ENCODE data around the gene FRMD3.

FRMD3 gene

DNA sequence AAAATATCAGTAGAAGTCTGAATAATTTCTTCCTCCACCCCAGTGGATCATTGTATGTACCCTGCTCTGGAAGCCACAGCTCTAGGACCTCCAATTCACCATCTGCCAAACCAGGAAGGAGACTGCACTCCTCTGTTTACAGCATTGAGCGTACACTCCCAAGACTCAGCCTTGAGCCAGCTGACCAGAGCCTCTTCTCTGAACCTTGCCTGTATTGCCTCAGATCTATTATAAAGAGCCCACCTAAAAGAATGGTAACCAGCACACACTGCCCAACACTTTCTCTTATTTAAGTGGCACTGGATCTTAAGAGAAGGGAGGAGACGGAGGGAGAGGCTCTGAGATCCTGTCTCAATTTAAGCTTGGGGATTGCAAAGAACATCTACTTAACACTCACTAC is 257.4 kb downstream of the FRMD3 start:
- no peak overlapping the region for H3K4me3 ChIP-seq (ENCODE audit: low read length)
- TF ChIP-seq, protein P1, sequence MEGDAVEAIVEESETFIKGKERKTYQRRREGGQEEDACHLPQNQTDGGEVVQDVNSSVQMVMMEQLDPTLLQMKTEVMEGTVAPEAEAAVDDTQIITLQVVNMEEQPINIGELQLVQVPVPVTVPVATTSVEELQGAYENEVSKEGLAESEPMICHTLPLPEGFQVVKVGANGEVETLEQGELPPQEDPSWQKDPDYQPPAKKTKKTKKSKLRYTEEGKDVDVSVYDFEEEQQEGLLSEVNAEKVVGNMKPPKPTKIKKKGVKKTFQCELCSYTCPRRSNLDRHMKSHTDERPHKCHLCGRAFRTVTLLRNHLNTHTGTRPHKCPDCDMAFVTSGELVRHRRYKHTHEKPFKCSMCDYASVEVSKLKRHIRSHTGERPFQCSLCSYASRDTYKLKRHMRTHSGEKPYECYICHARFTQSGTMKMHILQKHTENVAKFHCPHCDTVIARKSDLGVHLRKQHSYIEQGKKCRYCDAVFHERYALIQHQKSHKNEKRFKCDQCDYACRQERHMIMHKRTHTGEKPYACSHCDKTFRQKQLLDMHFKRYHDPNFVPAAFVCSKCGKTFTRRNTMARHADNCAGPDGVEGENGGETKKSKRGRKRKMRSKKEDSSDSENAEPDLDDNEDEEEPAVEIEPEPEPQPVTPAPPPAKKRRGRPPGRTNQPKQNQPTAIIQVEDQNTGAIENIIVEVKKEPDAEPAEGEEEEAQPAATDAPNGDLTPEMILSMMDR (conservative IDR thresholded peaks at IDR 0.05; ENCODE audit: low read length): no peak
- no peak for DNase-seq (ENCODE audit: low read depth)

DNA sequence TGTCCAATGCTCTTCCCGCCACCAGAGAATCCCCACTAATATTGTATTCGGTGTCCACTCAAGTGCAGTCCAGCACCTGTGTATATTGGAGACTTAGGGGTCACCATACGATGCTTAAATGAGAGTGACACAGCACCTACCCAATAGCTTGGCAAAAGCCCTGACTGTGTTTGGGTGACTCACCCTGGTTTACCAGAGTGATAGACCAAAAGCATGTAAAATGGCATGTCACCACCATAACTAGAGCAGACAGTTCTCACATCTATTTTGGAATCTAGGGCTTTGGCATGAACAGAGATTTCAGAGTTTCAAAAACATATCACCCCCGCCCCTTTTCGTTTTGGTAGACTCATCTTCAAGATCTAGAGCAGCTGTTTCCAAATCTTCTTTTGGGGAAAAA is 257.9 kb downstream of the FRMD3 start:
- TF ChIP-seq, protein P1 (conservative IDR thresholded peaks at IDR 0.05; ENCODE audit: low read length): no peak
- peak; percentile 70 for DNase-seq (ENCODE audit: low read depth)
- no peak overlapping the region for H3K4me3 ChIP-seq (ENCODE audit: low read length)

DNA sequence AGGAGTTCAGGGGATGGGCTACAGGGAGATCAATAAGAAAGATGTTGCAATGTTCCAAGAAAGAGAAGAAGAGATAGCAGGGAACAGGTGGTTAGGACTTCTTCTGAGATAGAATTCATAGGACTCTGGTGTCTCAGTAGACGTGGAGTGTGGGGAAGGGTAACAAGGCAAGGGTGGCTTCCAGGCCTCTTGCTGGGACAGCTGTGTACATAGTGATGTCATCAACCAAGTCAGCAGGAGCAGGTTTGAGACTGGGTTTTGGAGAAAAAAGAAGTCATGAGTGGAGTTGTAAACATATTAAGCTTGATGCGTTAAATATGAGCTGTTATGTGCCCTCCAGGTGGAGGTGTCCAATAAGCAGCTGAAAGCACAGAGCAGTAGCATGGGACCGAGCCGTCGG is 263.4 kb downstream of the FRMD3 start:
- TF ChIP-seq, protein P1 (conservative IDR thresholded peaks at IDR 0.05; ENCODE audit: low read length): no peak
- H3K4me3 ChIP-seq (ENCODE audit: low read length): no peak overlapping the region
- DNase-seq (ENCODE audit: low read depth): no peak

DNA sequence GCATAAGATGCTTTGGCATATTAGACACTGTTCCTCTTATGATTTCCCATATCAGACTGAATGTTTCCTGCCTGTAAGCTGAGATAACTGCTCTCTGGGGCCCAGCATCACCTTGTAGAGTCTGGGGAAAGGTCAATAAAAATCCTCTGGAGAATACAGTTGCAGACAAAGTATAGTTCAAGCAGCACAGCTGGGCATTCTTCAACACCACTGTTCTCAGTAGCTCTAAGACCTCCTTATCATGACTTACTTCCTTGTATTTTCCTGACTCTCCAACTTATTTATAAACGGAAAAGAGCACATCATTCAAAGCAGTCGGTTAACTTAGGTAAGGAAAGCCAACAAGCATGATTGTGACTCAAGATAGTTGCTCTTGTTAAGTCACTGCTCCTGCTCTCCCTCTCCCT is 266.5 kb downstream of the FRMD3 start:
- H3K4me3 ChIP-seq (ENCODE audit: low read length): no peak overlapping the region
- TF ChIP-seq, protein P1 (conservative IDR thresholded peaks at IDR 0.05; ENCODE audit: low read length): no peak
- DNase-seq (ENCODE audit: low read depth): no peak

DNA sequence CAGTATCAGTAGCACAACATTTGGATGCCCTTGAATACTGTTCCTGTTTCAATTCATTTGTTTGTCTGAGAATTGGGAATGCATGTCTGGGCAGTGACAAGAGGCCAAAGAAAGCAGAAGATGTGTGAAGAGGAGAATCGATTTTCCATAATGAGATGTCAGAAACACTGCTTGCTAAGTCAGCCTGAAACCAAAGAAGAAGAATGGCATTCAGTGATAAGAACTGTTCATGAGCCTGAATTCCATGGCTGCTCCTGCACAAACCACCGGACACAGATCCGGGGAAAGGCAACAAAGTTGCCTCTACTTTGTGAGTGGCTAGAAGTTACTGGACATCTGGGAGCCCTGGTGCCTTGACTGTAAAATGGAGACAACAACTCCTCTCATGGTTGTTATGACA is 268.1 kb downstream of the FRMD3 start:
- H3K4me3 ChIP-seq (ENCODE audit: low read length): no peak overlapping the region
- DNase-seq (ENCODE audit: low read depth): no peak
- TF ChIP-seq, protein P1 (conservative IDR thresholded peaks at IDR 0.05; ENCODE audit: low read length): no peak

DNA sequence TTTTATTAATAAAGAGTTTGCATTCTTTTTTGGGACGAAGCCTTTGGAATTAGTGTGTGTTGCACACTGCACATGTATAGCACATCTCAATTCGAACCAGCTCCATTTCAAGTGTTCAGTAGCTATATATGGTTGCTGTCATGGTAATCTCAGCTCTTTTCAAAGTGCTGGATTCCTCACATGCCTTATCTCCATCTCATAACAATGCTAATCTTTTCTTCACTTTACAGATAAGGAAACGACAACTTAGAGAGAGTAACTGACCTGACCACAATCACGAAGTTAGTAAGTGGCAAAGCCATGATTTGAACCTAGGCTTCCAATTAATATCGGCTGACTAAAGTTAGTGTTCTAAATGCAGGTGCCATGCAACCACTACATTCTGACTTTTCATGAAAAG is 270.5 kb downstream of the FRMD3 start:
- TF ChIP-seq, protein P1 (conservative IDR thresholded peaks at IDR 0.05; ENCODE audit: low read length): no peak
- DNase-seq (ENCODE audit: low read depth): no peak
- H3K4me3 ChIP-seq (ENCODE audit: low read length): no peak overlapping the region

DNA sequence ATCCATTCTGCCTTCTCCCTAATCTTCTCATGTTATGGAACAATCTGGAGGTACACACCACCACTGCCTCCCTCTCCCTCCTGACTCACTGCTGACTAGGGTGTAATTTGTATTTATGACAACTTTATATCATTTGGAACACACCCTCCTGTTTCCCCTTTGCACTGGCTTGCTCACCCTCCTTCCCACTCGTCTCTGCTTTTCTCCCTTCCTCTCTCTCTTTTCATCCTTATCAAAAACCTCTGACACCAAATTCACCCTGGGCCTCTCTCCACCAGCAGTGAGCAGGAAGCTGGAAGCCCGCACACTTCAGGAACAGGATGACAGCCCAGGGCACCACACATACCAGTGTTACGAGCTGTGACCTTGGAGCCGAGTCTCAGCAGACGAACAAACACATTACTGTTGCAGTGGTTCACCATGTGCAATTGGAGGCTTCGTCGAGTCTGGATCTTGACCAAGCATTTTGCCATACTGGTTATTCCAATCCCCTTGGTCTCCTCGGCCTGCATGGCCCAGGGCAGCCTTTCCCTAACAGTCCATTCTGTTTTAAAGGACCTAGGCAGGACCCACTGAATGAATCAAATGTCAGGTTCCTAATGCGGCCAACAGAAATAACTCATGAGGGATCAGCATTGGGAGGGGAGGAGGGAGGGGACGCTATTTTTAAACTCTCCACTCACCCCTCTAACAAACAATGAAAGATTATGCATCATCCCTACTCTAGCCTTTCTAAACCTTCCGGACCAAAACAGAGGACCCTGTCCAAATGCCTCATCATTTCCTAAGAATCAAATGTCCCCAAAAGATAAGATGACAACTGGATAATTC is 271.3 kb downstream of the FRMD3 start:
- no peak overlapping the region for H3K4me3 ChIP-seq (ENCODE audit: low read length)
- DNase-seq (ENCODE audit: low read depth): peak; percentile 40
- TF ChIP-seq, protein P1 (conservative IDR thresholded peaks at IDR 0.05; ENCODE audit: low read length): no peak
